ENCODE data around the gene MGMT. TPM values are rescaled to one million over a fixed set of nuclear protein-coding genes. Genes with fewer than 3 reads are reported as not detected.

The MGMT gene
- total RNA-seq, 4 donors from 2014 or later, result 25.6 to 32.2 (median 29.5) TPM

DNA sequence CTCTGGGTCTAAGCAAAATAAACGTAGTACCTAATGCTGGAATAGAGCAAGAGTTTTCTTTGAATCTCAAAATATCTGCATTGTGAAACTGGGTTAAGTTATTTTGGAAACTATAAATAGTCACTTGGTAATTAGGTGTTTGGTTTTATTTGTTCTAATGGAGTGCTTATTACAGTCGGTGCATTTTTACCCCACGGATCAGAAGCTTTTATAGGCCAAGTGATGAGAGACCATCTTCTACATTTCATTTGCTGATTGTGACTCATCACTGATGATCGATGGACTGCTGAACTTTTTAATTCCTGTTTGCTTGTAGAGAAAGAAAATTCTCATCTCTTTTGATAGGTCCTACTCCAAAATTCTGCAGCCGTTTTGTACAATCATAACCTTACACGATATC lies 28.2 kb downstream of the MGMT start:
- H3K36me3 ChIP-seq, result peaks cover 8% of the 10 kb centered on the region
- H3K4me3 ChIP-seq, result no peak overlapping the region
- DNase-seq (ENCODE audit: low spot score in 2 of 2), result no peak
- H3K9me3 ChIP-seq, result peaks cover 23% of the 10 kb centered on the region
- H3K27ac ChIP-seq, result no peak overlapping the region
- no peaks in the 10 kb centered on the region for H3K4me1 ChIP-seq
- 85% methylated on average over 6 of the region's 6 CpGs for WGBS
- H3K27me3 ChIP-seq, result no peaks in the 10 kb centered on the region
- TF ChIP-seq EP300 (IDR thresholded peaks at IDR 0.05), result no peak
- TF ChIP-seq, protein P1, sequence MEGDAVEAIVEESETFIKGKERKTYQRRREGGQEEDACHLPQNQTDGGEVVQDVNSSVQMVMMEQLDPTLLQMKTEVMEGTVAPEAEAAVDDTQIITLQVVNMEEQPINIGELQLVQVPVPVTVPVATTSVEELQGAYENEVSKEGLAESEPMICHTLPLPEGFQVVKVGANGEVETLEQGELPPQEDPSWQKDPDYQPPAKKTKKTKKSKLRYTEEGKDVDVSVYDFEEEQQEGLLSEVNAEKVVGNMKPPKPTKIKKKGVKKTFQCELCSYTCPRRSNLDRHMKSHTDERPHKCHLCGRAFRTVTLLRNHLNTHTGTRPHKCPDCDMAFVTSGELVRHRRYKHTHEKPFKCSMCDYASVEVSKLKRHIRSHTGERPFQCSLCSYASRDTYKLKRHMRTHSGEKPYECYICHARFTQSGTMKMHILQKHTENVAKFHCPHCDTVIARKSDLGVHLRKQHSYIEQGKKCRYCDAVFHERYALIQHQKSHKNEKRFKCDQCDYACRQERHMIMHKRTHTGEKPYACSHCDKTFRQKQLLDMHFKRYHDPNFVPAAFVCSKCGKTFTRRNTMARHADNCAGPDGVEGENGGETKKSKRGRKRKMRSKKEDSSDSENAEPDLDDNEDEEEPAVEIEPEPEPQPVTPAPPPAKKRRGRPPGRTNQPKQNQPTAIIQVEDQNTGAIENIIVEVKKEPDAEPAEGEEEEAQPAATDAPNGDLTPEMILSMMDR (IDR thresholded peaks at IDR 0.05), result no peak
- TF ChIP-seq POLR2AphosphoS5 (IDR thresholded peaks at IDR 0.05), result no peak
- no peak for TF ChIP-seq POLR2A (IDR thresholded peaks at IDR 0.05)

- no peak for DNase-seq (ENCODE audit: low spot score in 2 of 2)
- H3K27me3 ChIP-seq, result no peaks in the 10 kb centered on the region
- H3K36me3 ChIP-seq, result peaks cover 8% of the 10 kb centered on the region
- TF ChIP-seq POLR2A (IDR thresholded peaks at IDR 0.05) (no peak), POLR2AphosphoS5 (IDR thresholded peaks at IDR 0.05) (no peak), EP300 (IDR thresholded peaks at IDR 0.05) (no peak)
- TF ChIP-seq, protein P1 (IDR thresholded peaks at IDR 0.05), result no peak
- WGBS, result 89% methylated on average over 8 of the region's 8 CpGs
- no peak overlapping the region for H3K27ac ChIP-seq
- no peaks in the 10 kb centered on the region for H3K4me1 ChIP-seq
- H3K4me3 ChIP-seq, result no peak overlapping the region
- H3K9me3 ChIP-seq, result peaks cover 23% of the 10 kb centered on the region
These were observed 28.7 kb downstream of the MGMT start for GRCh38 chr10:129495698-129496097.

DNA sequence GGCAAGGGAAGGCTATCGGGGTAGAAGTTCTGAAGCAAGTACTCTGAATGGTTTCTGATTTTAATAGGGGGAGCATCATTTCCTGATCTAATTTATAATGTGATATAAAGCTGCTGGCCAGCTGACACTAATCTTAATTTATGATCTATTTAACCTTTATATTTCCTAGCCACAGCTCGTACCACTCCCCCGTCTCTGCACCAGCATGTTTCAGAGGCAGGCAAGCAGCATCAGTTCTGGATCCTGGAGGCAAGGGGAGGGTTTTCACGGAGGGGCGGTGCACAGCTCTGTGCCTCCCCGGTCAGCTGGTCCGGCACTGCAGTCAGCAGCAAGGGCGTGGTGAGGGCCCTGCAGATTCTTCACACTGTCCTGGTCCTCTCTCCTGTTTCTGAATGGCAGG lies 30.0 kb downstream of the MGMT start:
- TF ChIP-seq POLR2A (IDR thresholded peaks at IDR 0.05) (no peak), EP300 (IDR thresholded peaks at IDR 0.05) (no peak), POLR2AphosphoS5 (IDR thresholded peaks at IDR 0.05) (no peak)
- TF ChIP-seq, protein P1 (IDR thresholded peaks at IDR 0.05), result no peak
- no peaks in the 10 kb centered on the region for H3K27me3 ChIP-seq
- H3K36me3 ChIP-seq, result peaks cover 8% of the 10 kb centered on the region
- peaks cover 11% of the 10 kb centered on the region for H3K9me3 ChIP-seq
- 94% methylated on average over 8 of the region's 8 CpGs for WGBS
- no peak overlapping the region for H3K27ac ChIP-seq
- H3K4me3 ChIP-seq, result no peak overlapping the region
- no peak for DNase-seq (ENCODE audit: low spot score in 2 of 2)
- no peaks in the 10 kb centered on the region for H3K4me1 ChIP-seq

GRCh38 chr10:129498680-129499079 lies 31.6 kb downstream of the MGMT start:
- Histone ChIP-seq H3K4me3 (no peak overlapping the region), H3K27me3 (no peaks in the 10 kb centered on the region), H3K9me3 (peaks cover 3% of the 10 kb centered on the region), H3K4me1 (no peaks in the 10 kb centered on the region), H3K27ac (no peak overlapping the region), H3K36me3 (peaks cover 8% of the 10 kb centered on the region)
- no peak for TF ChIP-seq POLR2A (IDR thresholded peaks at IDR 0.05)
- TF ChIP-seq POLR2AphosphoS5 (IDR thresholded peaks at IDR 0.05), result no peak
- no peak for TF ChIP-seq EP300 (IDR thresholded peaks at IDR 0.05)
- TF ChIP-seq, protein P1 (IDR thresholded peaks at IDR 0.05), result no peak
- DNase-seq (ENCODE audit: low spot score in 2 of 2), result no peak
- 88% methylated on average over 2 of the region's 2 CpGs for WGBS

DNA sequence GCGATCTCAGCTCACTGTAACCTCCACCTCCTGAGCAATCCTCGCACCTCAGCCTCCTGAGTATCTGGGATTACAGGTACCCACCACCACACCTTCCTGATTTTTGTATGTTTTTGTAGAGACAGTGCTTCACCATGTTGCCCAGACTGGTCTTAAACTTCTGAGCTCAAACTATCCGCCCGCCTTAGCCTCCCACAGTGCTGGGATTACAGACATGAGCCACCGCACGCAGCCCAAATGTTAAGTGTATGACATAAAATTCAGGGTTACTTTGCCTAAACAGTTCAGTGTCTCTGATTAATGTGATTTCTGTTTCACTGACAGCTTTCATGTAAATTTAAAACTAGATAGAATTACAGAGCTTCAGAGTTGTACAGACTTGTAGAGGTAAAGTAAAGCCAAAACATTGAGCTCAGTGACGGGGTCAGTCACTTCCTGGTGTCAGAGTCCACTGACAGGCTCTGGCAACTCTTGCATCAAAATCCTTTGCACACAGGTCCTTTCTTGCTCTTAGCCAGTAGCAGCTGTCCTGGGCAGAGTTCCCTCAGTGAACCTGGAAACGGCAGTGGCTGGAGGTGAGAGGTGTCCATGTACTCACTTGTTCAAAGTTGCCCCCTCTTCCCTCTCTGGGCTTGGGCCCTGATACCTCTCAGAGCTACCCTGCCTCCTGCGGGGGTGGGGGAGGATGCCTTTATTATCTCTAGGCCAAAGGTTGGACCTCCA lies 33.7 kb downstream of the MGMT start:
- peaks cover 3% of the 10 kb centered on the region for H3K9me3 ChIP-seq
- no peaks in the 10 kb centered on the region for H3K27me3 ChIP-seq
- H3K4me3 ChIP-seq, result no peak overlapping the region
- DNase-seq (ENCODE audit: low spot score in 2 of 2), result no peak
- H3K4me1 ChIP-seq, result no peaks in the 10 kb centered on the region
- WGBS, result 92% methylated on average over 9 of the region's 9 CpGs
- peaks cover 5% of the 10 kb centered on the region for H3K36me3 ChIP-seq
- no peak for TF ChIP-seq POLR2AphosphoS5 (IDR thresholded peaks at IDR 0.05)
- no peak for TF ChIP-seq EP300 (IDR thresholded peaks at IDR 0.05)
- TF ChIP-seq POLR2A (IDR thresholded peaks at IDR 0.05), result no peak
- TF ChIP-seq, protein P1 (IDR thresholded peaks at IDR 0.05), result no peak
- H3K27ac ChIP-seq, result no peak overlapping the region
